ENCODE results near the gene BBS1. TPM values are rescaled to one million over a fixed set of nuclear protein-coding genes. Genes with fewer than 3 reads are reported as not detected.

The BBS1 gene
- total RNA-seq, 2 donors from 2014 or later, result 49.0 to 58.0 TPM

DNA sequence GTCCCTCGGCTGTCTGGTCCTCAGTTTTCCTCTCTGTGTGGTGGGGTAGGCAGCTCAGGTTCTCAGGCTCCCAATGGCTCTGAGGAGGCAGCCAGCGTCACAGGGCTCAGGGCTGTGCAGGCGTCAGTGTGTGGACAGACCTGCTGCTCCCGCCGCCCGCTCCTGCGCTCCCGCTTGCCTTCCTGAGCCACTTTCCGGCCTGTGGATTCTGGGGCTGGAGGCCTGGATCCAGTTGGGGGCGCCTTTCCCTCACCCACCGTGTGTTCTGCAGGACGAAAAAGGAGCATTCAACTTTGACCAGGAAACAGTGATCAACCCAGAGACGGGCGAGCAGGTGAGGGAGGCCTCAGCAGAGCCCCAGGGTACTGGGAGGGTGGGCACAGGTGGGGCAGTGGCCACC lies 15.5 kb upstream of the BBS1 start:
- Histone ChIP-seq H3K4me1 (no peaks in the 10 kb centered on the region), H3K27me3 (no peaks in the 10 kb centered on the region), H3K9me3 (no peaks in the 10 kb centered on the region), H3K4me3 (no peak overlapping the region), H3K27ac (no peak overlapping the region), H3K36me3 (replicated peaks in 1 of 2; ENCODE audit: insufficient read depth in 1 of 2, low read depth in 2 of 2) (peaks cover 5 to 20% of the 10 kb centered on the region in 2 donors)
- intact Hi-C loops (cut with DNase I), result no loop called here
- ATAC-seq, result no peak
- no peak for DNase-seq
- WGBS, 2 donors, result 82 to 89% methylated on average over 9 to 14 of the region's 14 CpGs
- TF ChIP-seq, protein P1, sequence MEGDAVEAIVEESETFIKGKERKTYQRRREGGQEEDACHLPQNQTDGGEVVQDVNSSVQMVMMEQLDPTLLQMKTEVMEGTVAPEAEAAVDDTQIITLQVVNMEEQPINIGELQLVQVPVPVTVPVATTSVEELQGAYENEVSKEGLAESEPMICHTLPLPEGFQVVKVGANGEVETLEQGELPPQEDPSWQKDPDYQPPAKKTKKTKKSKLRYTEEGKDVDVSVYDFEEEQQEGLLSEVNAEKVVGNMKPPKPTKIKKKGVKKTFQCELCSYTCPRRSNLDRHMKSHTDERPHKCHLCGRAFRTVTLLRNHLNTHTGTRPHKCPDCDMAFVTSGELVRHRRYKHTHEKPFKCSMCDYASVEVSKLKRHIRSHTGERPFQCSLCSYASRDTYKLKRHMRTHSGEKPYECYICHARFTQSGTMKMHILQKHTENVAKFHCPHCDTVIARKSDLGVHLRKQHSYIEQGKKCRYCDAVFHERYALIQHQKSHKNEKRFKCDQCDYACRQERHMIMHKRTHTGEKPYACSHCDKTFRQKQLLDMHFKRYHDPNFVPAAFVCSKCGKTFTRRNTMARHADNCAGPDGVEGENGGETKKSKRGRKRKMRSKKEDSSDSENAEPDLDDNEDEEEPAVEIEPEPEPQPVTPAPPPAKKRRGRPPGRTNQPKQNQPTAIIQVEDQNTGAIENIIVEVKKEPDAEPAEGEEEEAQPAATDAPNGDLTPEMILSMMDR (IDR thresholded peaks at IDR 0.05), result no peak
- no peak for TF ChIP-seq POLR2A (IDR thresholded peaks at IDR 0.05)

DNA sequence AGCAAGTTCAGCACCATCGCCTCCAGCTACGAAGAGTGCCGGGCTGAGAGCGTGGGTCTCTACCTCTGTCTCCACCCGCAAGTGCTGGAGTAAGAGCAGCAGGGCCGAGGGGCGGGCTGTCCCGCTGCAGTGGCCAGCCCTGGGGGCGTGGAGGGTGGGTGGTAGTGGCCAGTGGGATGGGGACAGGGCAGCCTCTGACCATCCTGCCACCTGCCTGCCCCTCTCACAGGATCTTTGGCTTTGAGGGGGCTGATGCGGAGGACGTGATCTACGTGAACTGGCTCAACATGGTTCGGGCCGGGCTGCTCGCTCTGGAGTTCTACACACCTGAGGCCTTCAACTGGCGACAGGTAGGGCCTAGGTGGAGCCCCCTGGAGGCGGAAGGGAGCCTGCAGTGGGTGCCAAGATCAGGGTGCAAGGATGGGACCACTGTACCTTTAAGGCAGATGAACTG lies 15.0 kb upstream of the BBS1 start:
- Histone ChIP-seq H3K36me3 (replicated peaks in 1 of 2; ENCODE audit: insufficient read depth in 1 of 2, low read depth in 2 of 2) (peaks cover 5 to 20% of the 10 kb centered on the region in 2 donors), H3K4me3 (no peak overlapping the region), H3K27me3 (no peaks in the 10 kb centered on the region), H3K27ac (no peak overlapping the region), H3K4me1 (no peaks in the 10 kb centered on the region), H3K9me3 (no peaks in the 10 kb centered on the region)
- ATAC-seq (no peak), DNase-seq (no peak)
- TF ChIP-seq, protein P1 (IDR thresholded peaks at IDR 0.05), result no peak
- no peak for TF ChIP-seq POLR2A (IDR thresholded peaks at IDR 0.05)
- 90 to 91% methylated on average over 6 to 17 of the region's 17 CpGs for whole genome bisulfite sequencing, 2 donors
- intact Hi-C loops (cut with DNase I), result no loop called here

DNA sequence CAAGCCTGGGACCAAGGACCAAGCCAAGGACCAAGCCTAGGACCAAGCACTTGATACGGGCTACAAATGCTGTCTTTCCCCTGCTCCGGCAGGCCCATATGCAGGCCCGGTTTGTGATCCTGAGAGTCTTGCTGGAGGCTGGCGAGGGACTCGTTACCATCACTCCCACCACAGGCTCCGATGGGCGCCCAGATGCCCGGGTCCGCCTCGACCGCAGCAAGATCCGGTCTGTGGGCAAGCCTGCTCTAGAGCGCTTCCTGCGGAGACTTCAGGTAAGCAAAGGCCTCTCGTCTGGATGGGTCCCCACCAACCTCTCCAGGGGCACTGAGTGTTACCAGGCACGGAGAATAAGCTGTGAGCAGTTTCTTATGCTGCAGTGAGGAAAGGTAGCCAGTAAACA lies 13.2 kb upstream of the BBS1 start:
- peaks cover 5 to 20% of the 10 kb centered on the region in 2 donors for H3K36me3 ChIP-seq (replicated peaks in 1 of 2; ENCODE audit: insufficient read depth in 1 of 2, low read depth in 2 of 2)

DNA sequence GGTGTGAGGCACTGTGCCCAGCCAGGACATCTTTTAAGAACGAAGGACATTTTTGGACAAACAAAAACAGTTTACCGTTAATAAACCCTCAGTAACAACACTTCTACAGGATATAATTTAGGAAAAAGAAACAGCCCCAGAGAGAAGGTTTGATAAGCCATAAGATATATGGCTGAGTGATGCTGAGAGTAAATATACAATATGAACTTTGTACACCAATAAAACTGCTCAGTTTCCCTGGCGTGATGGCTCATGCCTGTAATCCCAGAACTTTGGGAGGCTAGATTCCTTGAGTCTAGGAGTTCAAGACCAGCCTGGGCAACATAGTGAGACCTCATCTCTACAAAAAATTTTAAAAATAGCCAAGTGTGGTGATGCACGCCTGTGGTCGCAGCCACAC lies 11.9 kb upstream of the BBS1 start:
- no peak for ATAC-seq
- no peak overlapping the region for H3K27ac ChIP-seq

More for the DNA sequence above, 13.2 kb upstream of the BBS1 start:
- 96 to 100% methylated on average over 3 to 16 of the region's 16 CpGs for WGBS, 2 donors
- no peaks in the 10 kb centered on the region for H3K27me3 ChIP-seq
- TF ChIP-seq POLR2A (IDR thresholded peaks at IDR 0.05), result no peak
- TF ChIP-seq, protein P1 (IDR thresholded peaks at IDR 0.05), result no peak
- H3K4me3 ChIP-seq, result no peak overlapping the region
- intact Hi-C loops (cut with DNase I), result no loop called here
- H3K4me1 ChIP-seq, result no peaks in the 10 kb centered on the region
- DNase-seq (no peak), ATAC-seq (no peak)
- no peak overlapping the region for H3K27ac ChIP-seq
- no peaks in the 10 kb centered on the region for H3K9me3 ChIP-seq

More for the DNA sequence above, 11.9 kb upstream of the BBS1 start:
- Histone ChIP-seq H3K4me1 (no peaks in the 10 kb centered on the region), H3K36me3 (replicated peaks in 1 of 2; ENCODE audit: insufficient read depth in 1 of 2, low read depth in 2 of 2) (peaks cover 5 to 13% of the 10 kb centered on the region in 2 donors), H3K4me3 (no peak overlapping the region), H3K9me3 (no peaks in the 10 kb centered on the region), H3K27me3 (no peaks in the 10 kb centered on the region)
- DNase-seq, result no peak
- TF ChIP-seq, protein P1 (IDR thresholded peaks at IDR 0.05), result no peak
- TF ChIP-seq POLR2A (IDR thresholded peaks at IDR 0.05), result no peak
- intact Hi-C loops (cut with DNase I), result no loop called here
- whole genome bisulfite sequencing, 2 donors, result 87 to 89% methylated on average over 5 of the region's 5 CpGs

Measured in body of pancreas (tissue), 4 donors.